HL-60 (cell line): ENCODE measurements around the gene SEC23A.

Experiments used
- DNase-seq, 2 experiments: peaks; one replicate each; pipeline ENCODE4 v3.0.0-alpha.2; 2010 to 2020; ENCODE audit warnings: low read depth in 1 of 2, low spot score in 1 of 2
- H3K27ac ChIP-seq: fragments of 250-450 bp; sonication (Bioruptor Pico); replicated peaks from 2 replicates; pipeline ENCODE4 v1.5.1; 2020; ENCODE audit warnings: mild to moderate bottlenecking, moderate library complexity
- H3K27me3 ChIP-seq: fragments of 250-450 bp; sonication (Bioruptor Pico); 2 replicates; pipeline ENCODE4 v1.5.1; 2021; ENCODE audit warnings: mild to moderate bottlenecking, moderate library complexity; ENCODE audit not compliant: insufficient read depth, poor library complexity, severe bottlenecking
- H3K4me3 ChIP-seq: replicated peaks from 2 replicates; pipeline ENCODE4 v1.5.1; 2011; ENCODE audit warnings: mild to moderate bottlenecking, control low read depth, low read length; ENCODE audit not compliant: insufficient read depth
- GABPA ChIP-seq: IDR thresholded peaks from 2 replicates; pipeline ENCODE4 v1.6.1; 2012; ENCODE audit warnings: low read depth

SEC23A gene

GRCh38 chr14:38982278-38982677 is 120.8 kb downstream of the SEC23A start:
- DNase-seq, result no peak
- Histone ChIP-seq H3K27ac (no peak overlapping the region), H3K27me3 (peaks cover 4% of the 10 kb centered on the region), H3K4me3 (no peak overlapping the region)
- TF ChIP-seq GABPA, result no peak
